Panc1 (cell line): Measurements from ENCODE around the gene HFE.

Source experiments
- CTCF ChIP-seq: fragments of 450-650 bp; IDR thresholded peaks from 2 replicates; pipeline ENCODE4 v1.5.1; 2017; ENCODE audit warnings: mild to moderate bottlenecking
- POLR2AphosphoS5 ChIP-seq: IDR thresholded peaks from 2 replicates; pipeline ENCODE4 v1.6.1; 2012; ENCODE audit warnings: mild to moderate bottlenecking, low read depth, low read length, moderate library complexity
- REST ChIP-seq, 2 experiments: IDR thresholded peaks; 2 replicates each; pipeline ENCODE4 v1.6.1; 2011 to 2012; ENCODE audit warnings: low read depth in 2 of 2, control low read depth in 1 of 2, low read length in 1 of 2, mild to moderate bottlenecking in 1 of 2, moderate library complexity in 1 of 2; ENCODE audit not compliant: insufficient read depth in 1 of 2
- SIN3A ChIP-seq: IDR thresholded peaks from 2 replicates; pipeline ENCODE4 v1.6.1; 2012; ENCODE audit warnings: low read depth, mild to moderate bottlenecking, low read length, moderate library complexity, borderline replicate concordance; ENCODE audit not compliant: insufficient read depth
- TCF7L2 ChIP-seq: IDR thresholded peaks from 2 replicates; pipeline ENCODE4 v1.6.1; 2011; ENCODE audit warnings: mild to moderate bottlenecking, low read depth, low read length, inconsistent platforms

GRCh38 chr6:26075063-26075717 is 12.0 kb upstream of the HFE start:
- TF ChIP-seq REST (IDR thresholded peaks at IDR 0.05; ENCODE audit: insufficient read depth in 1 of 2, low read depth in 2 of 2, low read length in 1 of 2) (no peak), CTCF (no peak), SIN3A (no peak), POLR2AphosphoS5 (no peak), TCF7L2 (no peak)
